Measurements from ENCODE around the gene ZNF695.

GRCh38 chr1:247047702-247048101 lies 39.8 kb upstream of the ZNF695 start:
- TF ChIP-seq EP300 (IDR thresholded peaks at IDR 0.05; ENCODE audit: borderline replicate concordance) (no peak), CREB1 (IDR thresholded peaks at IDR 0.05; ENCODE audit: low read depth) (no peak), FOXM1 (IDR thresholded peaks at IDR 0.05; ENCODE audit: borderline replicate concordance, low read depth) (no peak), TAF1 (IDR thresholded peaks at IDR 0.05; ENCODE audit: low read depth) (no peak), YY1 (IDR thresholded peaks at IDR 0.05; ENCODE audit: low read depth) (no peak), ZBTB7A (IDR thresholded peaks at IDR 0.05; ENCODE audit: low read depth) (no peak), RAD21 (IDR thresholded peaks at IDR 0.05; ENCODE audit: low read depth) (no peak), TEAD4 (IDR thresholded peaks at IDR 0.05) (no peak), NFIC (IDR thresholded peaks at IDR 0.05) (no peak)
- TF ChIP-seq, protein P1, sequence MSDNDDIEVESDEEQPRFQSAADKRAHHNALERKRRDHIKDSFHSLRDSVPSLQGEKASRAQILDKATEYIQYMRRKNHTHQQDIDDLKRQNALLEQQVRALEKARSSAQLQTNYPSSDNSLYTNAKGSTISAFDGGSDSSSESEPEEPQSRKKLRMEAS (IDR thresholded peaks at IDR 0.05) = no peak
- TF ChIP-seq, protein P2, sequence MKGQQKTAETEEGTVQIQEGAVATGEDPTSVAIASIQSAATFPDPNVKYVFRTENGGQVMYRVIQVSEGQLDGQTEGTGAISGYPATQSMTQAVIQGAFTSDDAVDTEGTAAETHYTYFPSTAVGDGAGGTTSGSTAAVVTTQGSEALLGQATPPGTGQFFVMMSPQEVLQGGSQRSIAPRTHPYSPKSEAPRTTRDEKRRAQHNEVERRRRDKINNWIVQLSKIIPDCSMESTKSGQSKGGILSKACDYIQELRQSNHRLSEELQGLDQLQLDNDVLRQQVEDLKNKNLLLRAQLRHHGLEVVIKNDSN (IDR thresholded peaks at IDR 0.05) = no peak
- TF ChIP-seq, protein P3, sequence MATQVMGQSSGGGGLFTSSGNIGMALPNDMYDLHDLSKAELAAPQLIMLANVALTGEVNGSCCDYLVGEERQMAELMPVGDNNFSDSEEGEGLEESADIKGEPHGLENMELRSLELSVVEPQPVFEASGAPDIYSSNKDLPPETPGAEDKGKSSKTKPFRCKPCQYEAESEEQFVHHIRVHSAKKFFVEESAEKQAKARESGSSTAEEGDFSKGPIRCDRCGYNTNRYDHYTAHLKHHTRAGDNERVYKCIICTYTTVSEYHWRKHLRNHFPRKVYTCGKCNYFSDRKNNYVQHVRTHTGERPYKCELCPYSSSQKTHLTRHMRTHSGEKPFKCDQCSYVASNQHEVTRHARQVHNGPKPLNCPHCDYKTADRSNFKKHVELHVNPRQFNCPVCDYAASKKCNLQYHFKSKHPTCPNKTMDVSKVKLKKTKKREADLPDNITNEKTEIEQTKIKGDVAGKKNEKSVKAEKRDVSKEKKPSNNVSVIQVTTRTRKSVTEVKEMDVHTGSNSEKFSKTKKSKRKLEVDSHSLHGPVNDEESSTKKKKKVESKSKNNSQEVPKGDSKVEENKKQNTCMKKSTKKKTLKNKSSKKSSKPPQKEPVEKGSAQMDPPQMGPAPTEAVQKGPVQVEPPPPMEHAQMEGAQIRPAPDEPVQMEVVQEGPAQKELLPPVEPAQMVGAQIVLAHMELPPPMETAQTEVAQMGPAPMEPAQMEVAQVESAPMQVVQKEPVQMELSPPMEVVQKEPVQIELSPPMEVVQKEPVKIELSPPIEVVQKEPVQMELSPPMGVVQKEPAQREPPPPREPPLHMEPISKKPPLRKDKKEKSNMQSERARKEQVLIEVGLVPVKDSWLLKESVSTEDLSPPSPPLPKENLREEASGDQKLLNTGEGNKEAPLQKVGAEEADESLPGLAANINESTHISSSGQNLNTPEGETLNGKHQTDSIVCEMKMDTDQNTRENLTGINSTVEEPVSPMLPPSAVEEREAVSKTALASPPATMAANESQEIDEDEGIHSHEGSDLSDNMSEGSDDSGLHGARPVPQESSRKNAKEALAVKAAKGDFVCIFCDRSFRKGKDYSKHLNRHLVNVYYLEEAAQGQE (IDR thresholded peaks at IDR 0.05; ENCODE audit: low read depth) = no peak

All from Ishikawa (cell line).